Neutrophil (primary cell): Measurements from ENCODE around the gene ERC2.

Experiments
- H3K27ac ChIP-seq: fragments of 200-600 bp; sonication (generic); 2 replicates; pipeline ENCODE4 v1.5.1; 2016; ENCODE audit warnings: mild to moderate bottlenecking, moderate library complexity
- H3K27me3 ChIP-seq: fragments of 200-600 bp; sonication (generic); 2 replicates; pipeline ENCODE4 v1.6.0; 2016; ENCODE audit warnings: mild to moderate bottlenecking
- H3K36me3 ChIP-seq: fragments of 200-600 bp; sonication (generic); 2 replicates; pipeline ENCODE4 v1.5.1; 2017
- H3K4me1 ChIP-seq, 2 experiments: fragments of 200-600 bp in 1 of 2; sonication (generic) in 1 of 2; 1 replicate in 1 of 2; 2 replicates in 1 of 2; pipeline versions ENCODE4 v1.5.1 to v1.6.1; 2013 to 2016; ENCODE audit warnings: low read depth in 1 of 2, low read length in 1 of 2, mild to moderate bottlenecking in 1 of 2, moderate library complexity in 1 of 2; ENCODE audit not compliant: control insufficient read depth in 1 of 2, insufficient read depth in 1 of 2
- H3K4me3 ChIP-seq, 2 experiments: fragments of 200-600 bp in 1 of 2; sonication (generic) in 1 of 2; 1 replicate in 1 of 2; 2 replicates in 1 of 2; pipeline ENCODE4 v1.5.1; 2013 to 2016; ENCODE audit warnings: low read depth in 1 of 2, low read length in 1 of 2, mild to moderate bottlenecking in 1 of 2, moderate library complexity in 1 of 2
- H3K9me3 ChIP-seq: fragments of 200-600 bp; sonication (generic); 2 replicates; pipeline ENCODE4 v1.5.1; 2016
- CTCF ChIP-seq: fragments of 200-600 bp; sonication (generic); IDR thresholded peaks from 2 replicates; pipeline ENCODE4 v1.5.1; 2016; ENCODE audit warnings: antibody characterized with exemption

Gene ERC2

GRCh38 chr3:55557549-55557948 lies 910.7 kb downstream of the ERC2 start:
- TF ChIP-seq CTCF: no peak
- Histone ChIP-seq H3K4me1 (no peaks in the 10 kb centered on the region), H3K27ac (no peak overlapping the region), H3K36me3 (no peaks in the 10 kb centered on the region), H3K4me3 (no peak overlapping the region), H3K9me3 (no peaks in the 10 kb centered on the region), H3K27me3 (no peaks in the 10 kb centered on the region)

- TF ChIP-seq CTCF: no peak
- Histone ChIP-seq H3K4me3 (no peak overlapping the region), H3K36me3 (no peaks in the 10 kb centered on the region), H3K9me3 (no peaks in the 10 kb centered on the region), H3K4me1 (no peaks in the 10 kb centered on the region), H3K27me3 (no peaks in the 10 kb centered on the region), H3K27ac (no peak overlapping the region)
Observed at GRCh38 chr3:55556619-55557537, 911.4 kb downstream of the ERC2 start.

- H3K27ac ChIP-seq: no peak overlapping the region
- H3K9me3 ChIP-seq: no peaks in the 10 kb centered on the region
- H3K4me1 ChIP-seq: no peaks in the 10 kb centered on the region
- H3K36me3 ChIP-seq: no peaks in the 10 kb centered on the region
- TF ChIP-seq CTCF: no peak
- no peaks in the 10 kb centered on the region for H3K27me3 ChIP-seq
- H3K4me3 ChIP-seq: no peak overlapping the region
Observed at GRCh38 chr3:55555873-55556618, 912.2 kb downstream of the ERC2 start.

GRCh38 chr3:55554634-55555425 lies 913.4 kb downstream of the ERC2 start:
- Histone ChIP-seq H3K27ac (no peak overlapping the region), H3K36me3 (no peaks in the 10 kb centered on the region), H3K9me3 (no peaks in the 10 kb centered on the region), H3K27me3 (no peaks in the 10 kb centered on the region), H3K4me1 (no peaks in the 10 kb centered on the region), H3K4me3 (no peak overlapping the region)
- TF ChIP-seq CTCF: no peak

- Histone ChIP-seq H3K36me3 (no peaks in the 10 kb centered on the region), H3K27ac (no peak overlapping the region), H3K4me1 (no peaks in the 10 kb centered on the region), H3K27me3 (no peaks in the 10 kb centered on the region), H3K9me3 (no peaks in the 10 kb centered on the region), H3K4me3 (no peak overlapping the region)
- no peak for TF ChIP-seq CTCF
Observed at GRCh38 chr3:55551644-55552043, 916.6 kb downstream of the ERC2 start.
